HG02642 (cell line): Measurements from ENCODE around the gene SHC1.

ENCODE experiments used
- ATAC-seq: cut with Tn5 transposase; IDR thresholded peaks from one replicate; pipeline ENCODE4 v1.9.1; 2021; ENCODE audit warnings: mild to moderate bottlenecking; ENCODE audit not compliant: unreplicated experiment, poor library complexity

Gene SHC1

DNA sequence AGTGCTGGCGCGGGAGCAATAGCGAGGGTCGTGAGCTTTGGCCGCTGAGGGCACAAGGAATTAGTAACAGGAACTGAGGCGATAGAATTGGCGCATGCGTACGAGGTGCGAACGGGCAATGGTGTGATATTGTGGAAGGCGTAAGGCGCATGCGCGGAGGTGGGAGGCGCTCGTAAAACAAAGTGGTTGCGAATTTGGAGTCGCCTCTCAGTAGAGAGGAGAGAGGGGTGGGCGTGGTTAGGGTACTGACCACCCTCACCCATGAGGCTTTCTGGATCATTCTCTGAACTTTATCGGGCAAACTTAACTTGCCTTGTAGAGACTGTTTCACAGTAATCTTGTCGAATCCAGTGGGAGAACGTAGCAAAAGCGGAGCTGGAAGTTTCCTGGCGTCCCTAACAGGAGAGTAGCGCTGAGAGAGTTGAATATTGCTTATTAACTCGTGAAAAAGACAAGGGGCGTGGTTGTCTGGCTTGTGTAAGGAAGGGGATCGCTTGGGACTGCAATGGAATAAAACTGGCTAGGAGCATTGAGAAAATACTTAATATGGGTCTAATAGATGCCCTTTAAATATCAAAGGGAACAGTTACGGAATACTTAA lies 4.4 kb upstream of the SHC1 start:
- peak; percentile 53 for ATAC-seq

GRCh38 chr1:154974102-154974807 lies 3.7 kb upstream of the SHC1 start, which contains the start of gene CKS1B:
Gene CKS1B, plus strand, starts transcription at chr1:154974681. Its CDS starts 65 bp downstream, at chr1:154974746.
- peak; percentile 78 for ATAC-seq

- peak; percentile 14 for ATAC-seq
Measured at GRCh38 chr1:154973344-154974101, 3.0 kb upstream of the SHC1 start.

GRCh38 chr1:154972517-154973343 lies 2.2 kb upstream of the SHC1 start:
- ATAC-seq = no peak

DNA sequence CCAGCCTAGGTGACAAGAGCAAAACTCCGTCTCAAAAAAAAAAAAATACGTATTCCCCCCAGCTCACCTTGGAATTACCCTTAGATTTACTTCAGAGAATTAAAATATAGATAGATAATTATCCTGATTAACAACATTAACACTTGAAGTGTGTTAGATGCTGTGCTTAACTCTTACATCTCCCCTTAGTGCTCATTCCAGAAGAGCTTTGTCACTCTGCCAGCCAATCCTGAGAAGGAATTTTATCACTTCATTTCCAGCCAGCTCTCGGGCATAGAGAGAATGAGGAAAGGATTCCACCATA lies 1.6 kb upstream of the SHC1 start:
- no peak for ATAC-seq

DNA sequence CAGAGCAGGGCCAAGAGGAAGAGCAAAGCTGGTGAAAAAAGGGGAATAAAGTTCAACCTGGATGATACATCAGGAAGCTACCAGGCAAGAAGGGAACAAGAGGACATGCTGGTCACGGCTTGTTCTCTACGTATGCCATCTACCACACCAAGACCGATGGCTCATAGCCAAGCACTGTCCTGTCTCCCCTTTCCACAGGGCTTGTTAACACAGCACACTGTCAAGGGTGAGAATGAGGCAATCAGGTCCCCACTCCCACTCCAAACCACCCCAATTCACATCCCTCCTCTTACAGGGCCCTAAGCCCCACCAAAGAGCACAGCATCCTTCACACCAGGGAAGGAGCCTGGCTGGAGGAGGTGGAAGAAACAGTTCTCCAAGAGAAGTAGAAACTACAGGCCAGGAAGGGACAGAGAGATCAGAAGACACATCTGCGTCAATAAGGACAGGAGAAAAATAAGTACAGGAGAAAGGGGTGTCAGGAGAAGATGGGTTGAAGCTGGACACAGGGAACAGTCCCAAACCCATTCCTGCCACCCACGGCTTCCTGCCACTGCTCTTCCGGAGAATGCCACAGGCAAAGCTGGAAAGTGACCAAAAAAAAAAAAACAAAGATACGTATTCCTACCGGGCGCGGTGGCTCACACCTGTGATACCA lies 923 bp upstream of the SHC1 start:
- no peak for ATAC-seq

GRCh38 chr1:154969860-154970452 lies 591 bp downstream of the SHC1 start:
- no peak for ATAC-seq

- no peak for ATAC-seq
Measured at GRCh38 chr1:154969246-154969645, 1.3 kb downstream of the SHC1 start.

- ATAC-seq = no peak
Measured at GRCh38 chr1:154968731-154969130, 1.8 kb downstream of the SHC1 start.

DNA sequence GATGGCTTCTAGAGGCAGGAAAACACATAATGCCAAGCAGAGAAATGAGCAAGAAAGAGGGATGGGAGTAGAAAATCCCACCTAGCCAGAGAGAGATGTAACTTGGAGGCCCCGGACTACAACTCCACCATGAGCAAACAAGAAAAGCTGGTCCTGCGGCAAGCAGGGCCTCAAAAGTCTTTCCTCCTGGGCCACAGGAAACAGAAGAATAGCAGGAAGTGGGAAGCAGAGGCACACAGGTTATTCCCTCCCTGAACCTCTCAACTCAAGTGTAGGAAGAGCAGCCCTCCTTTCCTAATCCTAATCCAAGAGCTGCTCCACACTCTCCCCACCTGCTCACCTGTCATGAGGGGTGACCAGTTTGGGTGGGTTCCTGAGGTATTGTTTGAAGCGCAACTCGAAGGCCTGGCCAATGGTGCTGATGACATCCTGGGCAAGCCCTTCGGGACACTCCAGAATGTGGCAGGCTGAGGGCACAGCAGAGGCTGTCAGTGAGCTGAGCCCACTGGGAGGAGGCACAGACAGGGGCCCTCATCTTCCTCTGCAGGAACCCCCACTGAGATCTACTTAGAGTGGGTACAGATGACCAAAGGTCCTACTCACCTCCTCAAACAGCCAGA lies 3.1 kb downstream of the SHC1 start:
- no peak for ATAC-seq

DNA sequence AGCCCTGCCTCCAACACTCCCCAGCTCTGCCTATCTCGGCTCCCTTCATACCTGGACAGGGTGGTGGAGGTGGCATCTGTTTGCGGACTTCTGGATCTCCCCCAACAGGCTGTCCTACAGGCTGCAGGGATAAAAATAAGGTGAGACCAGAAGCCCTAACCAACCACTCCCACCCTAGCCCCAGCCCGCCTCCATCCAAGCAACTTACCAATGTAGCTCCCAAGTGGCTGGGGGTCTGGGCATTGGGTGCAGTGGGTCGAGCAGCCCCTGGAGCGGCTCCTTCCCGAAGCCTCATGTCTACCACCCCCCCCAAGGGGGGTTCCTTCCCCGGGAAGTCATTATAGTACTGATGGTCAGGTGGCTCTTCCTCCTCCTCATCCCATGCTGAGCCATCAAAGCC lies 4.4 kb downstream of the SHC1 start:
- no peak for ATAC-seq

- no peak for ATAC-seq
Measured at GRCh38 chr1:154964359-154964758, 6.2 kb downstream of the SHC1 start.

- no peak for ATAC-seq
Measured at GRCh38 chr1:154963643-154964042, 6.9 kb downstream of the SHC1 start.

DNA sequence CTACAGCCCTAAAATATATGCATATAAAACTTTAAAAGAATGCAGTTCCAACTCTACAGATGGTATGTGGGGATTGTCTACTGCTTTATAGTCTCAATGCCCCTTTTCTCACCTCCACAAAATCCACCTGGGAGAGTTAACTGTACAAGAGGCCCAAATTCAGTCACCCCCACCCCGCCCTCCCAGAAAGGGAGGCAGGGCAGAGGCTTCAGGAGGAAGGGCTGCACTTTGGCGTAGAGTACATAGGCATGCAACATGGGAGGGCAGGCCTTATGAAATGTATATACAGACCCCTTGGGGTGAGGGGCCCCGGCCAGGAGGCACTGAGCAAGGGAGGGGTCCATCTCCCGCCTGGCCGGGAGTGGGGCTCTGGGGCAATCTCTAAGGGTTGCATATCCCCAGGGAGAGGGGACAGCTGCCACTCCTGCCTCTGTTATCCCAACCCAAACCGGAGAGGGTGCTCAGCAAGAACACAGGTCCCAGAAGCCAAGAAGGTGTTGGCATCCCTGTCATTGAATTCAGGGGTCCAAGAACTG lies 7.7 kb downstream of the SHC1 start:
- ATAC-seq = no peak

- ATAC-seq = peak; percentile 6
Measured at GRCh38 chr1:154962156-154962749, 8.3 kb downstream of the SHC1 start.

- ATAC-seq = peak; percentile 81
Measured at GRCh38 chr1:154961207-154962155, 9.1 kb downstream of the SHC1 start, which contains the start of gene PYGO2. Gene PYGO2, minus strand, starts transcription at chr1:154961782. Its CDS starts 206 bp downstream, at chr1:154961576.

DNA sequence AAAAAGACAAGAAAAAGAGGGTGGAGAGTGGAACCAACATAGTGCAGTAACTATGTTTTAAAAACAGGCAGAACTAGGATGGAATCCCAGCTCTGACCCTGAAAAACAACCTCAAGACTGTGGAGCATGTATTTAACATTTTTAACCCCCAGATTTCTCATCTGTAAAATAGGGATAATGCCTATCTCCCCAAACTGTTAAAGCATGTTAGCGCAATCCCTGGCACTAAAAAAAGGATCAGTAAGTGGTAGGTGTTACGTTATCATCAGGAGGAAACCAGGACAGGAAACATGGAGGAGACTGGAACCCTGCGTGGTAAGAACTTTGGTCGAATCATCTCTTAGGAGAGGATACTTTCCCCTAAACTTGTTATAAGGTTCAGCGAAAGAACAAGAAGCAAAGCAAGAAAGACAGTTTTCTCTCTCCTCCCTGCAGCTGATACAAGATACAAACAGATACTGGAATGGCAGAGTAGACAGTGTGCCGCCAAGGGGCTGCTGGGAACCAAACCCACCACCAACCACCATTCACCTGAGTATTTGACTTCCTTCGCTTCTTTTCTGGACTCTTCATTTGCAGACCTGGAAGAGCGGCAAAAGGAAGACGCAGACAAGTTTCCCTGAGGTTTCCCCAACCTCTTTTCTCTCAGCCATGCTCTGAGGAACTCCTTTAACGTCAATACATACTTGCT lies 10.0 kb downstream of the SHC1 start:
- no peak for ATAC-seq
